H4 (cell line): ENCODE data around the gene FOXO3. TPM values are rescaled to one million over a fixed set of nuclear protein-coding genes. Genes with fewer than 3 reads are reported as not detected.

Experiments
- DNase-seq: peaks from one replicate; pipeline ENCODE4 v3.0.0-alpha.2; 2015; ENCODE audit warnings: low spot score
- total RNA-seq: library from RNA; depleted of rRNA; stranded (reverse); fragments of >200 nt; shearing (Covaris generic); gene quantifications from 2 replicates; pipeline ENCODE4 v1.2.3, GENCODE V29; 2014

The FOXO3 gene
- total RNA-seq, 1 experiment from 2014 or later: 7.2 TPM

- no peak for DNase-seq
Observed at GRCh38 chr6:108627692-108628550, 67.2 kb downstream of the FOXO3 start.

DNA sequence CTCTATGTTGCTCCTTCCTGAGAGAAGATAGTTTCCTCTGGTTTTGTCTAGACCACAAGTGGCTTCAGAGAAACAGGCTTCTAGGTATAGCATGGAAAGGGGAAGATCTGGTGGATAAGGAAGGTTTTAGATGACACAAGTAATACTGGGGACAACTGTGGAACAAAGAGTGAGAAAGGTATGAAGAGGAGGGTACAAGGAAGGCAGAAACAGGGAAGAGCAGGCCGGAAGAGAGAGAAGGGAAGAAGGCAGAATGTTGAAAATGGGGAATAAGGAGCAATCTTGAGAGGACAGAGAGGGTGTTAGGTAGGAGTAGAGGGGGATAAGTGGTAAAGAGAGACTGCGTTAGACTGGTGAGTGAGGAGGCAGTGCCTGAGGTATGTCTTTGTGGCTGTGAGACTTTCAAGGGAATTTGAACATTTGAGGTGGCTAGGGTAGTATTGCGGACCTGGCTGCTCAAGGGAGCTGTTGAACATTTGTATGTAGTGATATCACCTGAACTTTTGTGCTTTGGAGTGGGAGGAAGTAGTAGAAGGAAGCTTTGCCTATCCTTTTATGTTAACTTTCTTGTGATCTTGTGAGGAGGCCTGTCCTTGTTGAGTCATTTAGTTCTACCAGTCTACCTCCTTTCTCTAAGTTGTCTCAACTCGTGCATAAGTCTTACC, 69.5 kb downstream of the FOXO3 start:
- no peak for DNase-seq

GRCh38 chr6:108632441-108632840, 71.7 kb downstream of the FOXO3 start:
- no peak for DNase-seq

DNA sequence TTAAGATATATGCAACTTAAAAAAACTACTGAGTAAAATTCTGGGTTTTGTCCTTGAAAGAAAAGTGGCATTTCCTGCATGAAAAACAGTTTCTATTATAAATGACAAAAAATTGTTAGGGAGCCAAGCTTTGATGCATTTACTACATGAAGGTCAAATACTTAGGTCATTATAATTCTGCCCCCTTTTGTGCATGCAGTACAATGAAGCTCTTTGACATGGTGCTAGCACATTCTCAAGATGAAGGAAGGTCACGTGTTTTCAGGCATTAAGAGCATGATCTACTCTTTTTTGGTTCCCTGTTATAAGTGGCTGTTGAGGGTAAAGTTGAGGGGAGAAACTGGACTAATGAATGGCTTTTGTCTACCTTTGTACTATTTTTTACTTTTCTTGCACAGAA, 72.7 kb downstream of the FOXO3 start:
- no peak for DNase-seq

GRCh38 chr6:108635505-108636226, 74.9 kb downstream of the FOXO3 start:
- DNase-seq: no peak

GRCh38 chr6:108637963-108638362, 77.2 kb downstream of the FOXO3 start:
- DNase-seq: no peak

GRCh38 chr6:108638993-108639392, 78.3 kb downstream of the FOXO3 start:
- no peak for DNase-seq

DNA sequence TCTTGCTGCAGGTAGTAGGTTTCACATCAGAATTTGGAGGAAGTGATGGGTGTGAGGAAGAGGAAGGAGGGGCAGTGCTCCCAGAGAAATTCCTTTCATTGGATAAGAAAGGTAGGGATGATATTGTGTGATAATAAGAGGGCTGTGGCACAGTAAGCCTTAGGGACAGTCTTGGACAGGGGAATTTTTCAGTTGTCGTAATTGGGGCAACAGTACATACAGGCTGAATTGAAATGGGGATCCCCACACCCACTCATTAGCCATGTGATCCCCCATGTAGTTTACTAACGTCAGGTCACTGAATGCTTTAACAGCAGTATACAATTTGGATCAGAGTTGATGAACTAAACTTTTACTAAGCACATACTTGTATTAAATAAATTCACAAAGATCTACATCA, 79.4 kb downstream of the FOXO3 start:
- no peak for DNase-seq

- DNase-seq: no peak
Observed at GRCh38 chr6:108643184-108643583, 82.5 kb downstream of the FOXO3 start.

GRCh38 chr6:108644252-108644651, 83.5 kb downstream of the FOXO3 start:
- no peak for DNase-seq

GRCh38 chr6:108648191-108648590, 87.5 kb downstream of the FOXO3 start:
- DNase-seq: no peak

GRCh38 chr6:108650325-108650724, 89.6 kb downstream of the FOXO3 start:
- no peak for DNase-seq

GRCh38 chr6:108650781-108651180, 90.1 kb downstream of the FOXO3 start:
- no peak for DNase-seq

DNA sequence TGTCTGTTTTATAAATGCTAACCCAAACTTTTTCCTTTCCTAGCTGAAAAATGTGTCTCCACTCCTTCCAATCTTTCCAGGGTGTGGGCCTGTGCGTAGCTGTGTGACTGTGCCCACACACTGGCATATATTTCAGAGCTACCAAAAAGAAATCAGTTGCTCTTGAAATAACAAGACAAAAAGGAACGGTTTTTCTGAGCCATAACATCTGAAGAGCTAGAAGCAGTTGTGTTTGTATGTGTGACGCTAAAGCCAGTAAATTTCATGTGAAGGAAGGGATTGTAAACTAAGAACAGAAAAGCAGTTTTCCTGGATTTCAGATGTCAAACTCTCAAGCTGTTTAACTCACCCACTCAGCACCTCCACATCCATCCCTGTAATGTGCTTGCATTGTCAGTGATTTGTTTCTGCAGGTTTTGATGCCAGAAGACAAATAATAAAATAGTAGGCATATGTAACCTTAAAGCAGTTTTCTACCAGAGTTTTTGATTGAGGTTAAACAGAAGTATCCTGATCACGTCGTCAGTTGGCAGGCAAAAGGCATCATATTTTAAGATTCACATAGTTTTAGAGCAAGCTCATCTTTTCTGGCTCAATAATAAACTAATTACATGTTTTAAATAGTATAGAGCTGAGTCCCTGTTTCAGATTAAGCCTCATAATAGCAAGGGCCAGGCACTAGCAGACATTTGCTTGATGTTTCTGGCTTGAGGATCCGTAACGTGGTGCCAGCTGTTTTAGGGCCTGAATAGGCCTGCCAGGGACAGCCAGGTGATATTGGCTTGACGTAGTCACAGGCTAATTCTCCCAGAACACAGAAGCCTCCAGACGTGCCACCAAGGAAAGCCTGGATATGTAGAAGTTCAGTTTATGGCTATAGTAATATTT, 90.9 kb downstream of the FOXO3 start:
- no peak for DNase-seq

- DNase-seq: no peak
Observed at GRCh38 chr6:108652375-108652774, 91.7 kb downstream of the FOXO3 start.

DNA sequence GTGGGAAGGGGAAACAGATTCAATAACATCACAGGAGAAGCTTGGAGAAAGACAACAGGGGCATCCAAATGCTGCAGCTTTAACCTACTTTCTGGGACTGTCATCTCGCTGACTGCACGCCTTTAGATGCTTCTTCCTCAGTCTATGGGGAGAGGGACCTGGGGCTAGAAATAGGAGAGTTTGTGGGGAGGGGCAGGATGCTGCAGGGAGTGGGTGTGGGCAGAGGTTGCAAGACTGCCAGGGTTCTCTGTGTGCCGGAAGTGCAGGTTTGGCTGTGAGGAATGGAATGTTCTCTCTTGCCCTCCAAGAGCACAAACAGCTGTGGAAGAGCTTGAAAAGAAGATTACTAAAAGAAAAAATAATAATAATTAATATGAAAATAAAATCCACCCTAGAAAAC, 93.2 kb downstream of the FOXO3 start:
- no peak for DNase-seq

DNA sequence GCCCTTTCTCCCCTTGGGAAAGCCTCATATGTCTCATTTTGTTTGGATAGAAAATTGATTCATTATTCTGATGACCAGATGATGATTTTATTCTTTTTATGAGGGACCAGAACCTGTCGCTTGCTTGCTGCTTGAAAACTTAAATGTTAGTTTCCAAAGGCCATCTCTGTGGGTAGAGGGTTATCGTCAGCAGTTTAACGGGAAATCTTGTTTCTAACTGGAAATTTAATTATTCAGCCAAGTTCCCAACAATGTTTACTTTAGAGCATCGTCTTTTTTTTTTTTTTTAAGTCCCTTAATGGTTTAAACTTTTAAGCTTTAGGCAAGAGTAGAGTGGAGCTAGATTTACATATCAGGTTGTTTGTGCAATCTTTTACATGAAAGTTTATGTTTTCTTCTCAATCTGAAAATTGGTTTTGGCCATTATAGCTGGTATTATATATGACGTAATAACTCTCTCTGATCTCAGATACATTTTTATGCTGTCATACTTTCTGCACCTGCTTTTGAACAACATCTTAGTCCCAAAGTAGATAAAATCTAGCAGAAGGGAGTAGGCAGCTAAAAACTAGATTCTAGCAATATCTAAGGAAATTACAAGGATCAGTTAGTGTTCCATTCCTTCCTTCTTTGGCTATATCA, 93.9 kb downstream of the FOXO3 start:
- no peak for DNase-seq

- no peak for DNase-seq
Observed at GRCh38 chr6:108655806-108656651, 95.3 kb downstream of the FOXO3 start.

DNA sequence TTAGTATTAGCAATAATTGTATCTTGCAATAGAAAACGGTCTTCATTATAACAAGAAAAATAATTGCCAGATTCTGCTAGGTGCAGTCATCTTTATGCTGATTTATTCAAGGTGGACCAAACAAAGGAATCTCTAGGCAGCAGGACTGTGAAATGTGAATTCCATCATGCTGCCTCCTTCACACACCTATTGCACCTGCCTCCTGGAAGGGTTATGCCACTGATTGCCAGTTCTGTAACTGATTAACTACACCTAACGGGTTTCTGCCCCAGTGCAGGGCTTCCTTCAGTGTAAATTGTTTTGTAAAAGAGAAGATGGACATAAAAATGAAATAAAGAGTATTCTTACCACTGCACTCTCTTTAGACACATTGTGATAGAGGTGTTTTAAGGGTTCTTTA, 96.1 kb downstream of the FOXO3 start:
- DNase-seq: no peak

DNA sequence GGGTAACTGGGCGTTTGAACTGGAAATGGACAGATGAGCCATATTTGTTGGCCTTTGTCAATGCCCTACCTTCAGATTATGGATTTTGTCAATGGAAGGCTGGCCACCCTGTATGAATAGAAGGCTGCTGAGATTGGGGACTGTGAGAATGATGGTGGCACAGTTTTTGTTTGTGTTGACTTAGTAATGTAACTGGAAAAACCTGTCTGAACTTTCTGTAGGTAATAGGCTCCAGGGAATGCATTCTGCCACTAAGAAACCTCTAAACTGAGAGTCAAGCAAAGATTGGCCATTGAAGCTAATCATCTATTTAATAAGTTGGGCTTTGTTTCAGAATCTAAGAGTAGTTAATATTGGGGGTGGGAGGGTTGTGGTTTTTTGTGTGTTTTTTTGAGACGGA, 97.5 kb downstream of the FOXO3 start:
- DNase-seq: no peak
